CD4-positive, CD25-positive, alpha-beta regulatory T cell (primary cell): Measurements from ENCODE around the gene PPP3R2. TPM values are rescaled to one million over a fixed set of nuclear protein-coding genes. Genes with fewer than 3 reads are reported as not detected.
A peak's percentile ranks its signal among the peaks of the same experiment; 100 is the strongest.

ENCODE experiments used
- ATAC-seq, 2 donors: fragments of 150-1000 bp; cut with Tn5 transposase; one replicate each; pipeline ENCODE4 v1.10.0; 2021; ENCODE audit warnings: low read depth in 2 of 2, moderate number of reproducible peaks in 2 of 2, moderate library complexity in 1 of 2
- DNase-seq, 3 donors: peaks; one replicate each; pipeline versions ENCODE4 v3.0.0 to v3.0.0-alpha.2; 2012 to 2022; ENCODE audit warnings: mixed read lengths in 1 of 3
- H3K27ac ChIP-seq: one replicate; pipeline ENCODE4 v1.7.0; 2013; ENCODE audit warnings: mild to moderate bottlenecking, low read length; ENCODE audit not compliant: insufficient read depth, poor library complexity, severe bottlenecking
- H3K27me3 ChIP-seq: one replicate; pipeline ENCODE4 v1.7.0; 2013; ENCODE audit warnings: low read length; ENCODE audit not compliant: control insufficient read depth, insufficient read depth
- H3K36me3 ChIP-seq: one replicate; pipeline ENCODE4 v1.7.0; 2013; ENCODE audit warnings: mild to moderate bottlenecking, low read length, moderate library complexity; ENCODE audit not compliant: control insufficient read depth, insufficient read depth
- H3K4me1 ChIP-seq: 2 replicates; pipeline ENCODE4 v1.7.0; 2013; ENCODE audit warnings: mild to moderate bottlenecking, low read length; ENCODE audit not compliant: insufficient read depth, control insufficient read depth, poor library complexity, severe bottlenecking
- H3K4me3 ChIP-seq: one replicate; pipeline ENCODE4 v1.7.0; 2013; ENCODE audit warnings: low read depth, mild to moderate bottlenecking, low read length, moderate library complexity
- H3K9me3 ChIP-seq, 2 experiments: 1 replicate in 1 of 2; 2 replicates in 1 of 2; pipeline ENCODE4 v1.7.0; 2013; ENCODE audit warnings: low read length in 2 of 2, mild to moderate bottlenecking in 1 of 2, moderate library complexity in 1 of 2; ENCODE audit not compliant: control insufficient read depth in 2 of 2
- H3K27ac Mint-ChIP-seq, 3 donors: one replicate each; pipeline ENCODE4 v1.8.0; 2020 to 2022; ENCODE audit warnings: mild to moderate bottlenecking in 3 of 3, mixed read lengths in 3 of 3, moderate library complexity in 2 of 3
- H3K27me3 Mint-ChIP-seq: one replicate; pipeline ENCODE4 v1.8.0; 2022; ENCODE audit warnings: mild to moderate bottlenecking, mixed read lengths
- H3K36me3 Mint-ChIP-seq: one replicate; pipeline ENCODE4 v1.8.0; 2020; ENCODE audit warnings: mixed read lengths
- H3K4me1 Mint-ChIP-seq, 4 donors: one replicate each; pipeline ENCODE4 v1.8.0; 2020 to 2022; ENCODE audit warnings: mixed read lengths in 4 of 4, mild to moderate bottlenecking in 1 of 4
- H3K4me3 Mint-ChIP-seq, 4 donors: one replicate each; pipeline ENCODE4 v1.8.0; 2020 to 2022; ENCODE audit warnings: mild to moderate bottlenecking in 4 of 4, mixed read lengths in 4 of 4, moderate library complexity in 3 of 4
- H3K9me3 Mint-ChIP-seq, 7 donors: one replicate each; pipeline ENCODE4 v1.8.0; 2020 to 2022; ENCODE audit warnings: mixed read lengths in 7 of 7, mild to moderate bottlenecking in 3 of 7, moderate library complexity in 2 of 7
- polyA plus RNA-seq, 4 donors: library from polyadenylated mRNA; unstranded; fragments of 300-500 nt; fragmentation: Illumina TruSeq; gene quantifications; one replicate each; pipeline ENCODE4 v1.2.3, GENCODE V29; 2021
- total RNA-seq: library from RNA; stranded (reverse); gene quantifications from one replicate; pipeline ENCODE4 v1.2.3, GENCODE V29; 2022

The PPP3R2 gene
- total and polyA plus RNA-seq, 5 donors from 2014 or later: 0.17 to 0.22 TPM; not detected in 3

- Mint-ChIP-seq H3K4me3 (no peak overlapping the region), H3K9me3 (no peaks in the 10 kb centered on the region), H3K27me3 (no peaks in the 10 kb centered on the region), H3K36me3 (no peaks in the 10 kb centered on the region), H3K4me1 (no peaks in the 10 kb centered on the region), H3K27ac (no peak overlapping the region)
- Histone ChIP-seq H3K27ac (no peak overlapping the region), H3K4me1 (no peaks in the 10 kb centered on the region), H3K9me3 (no peaks in the 10 kb centered on the region), H3K4me3 (no peak overlapping the region), H3K27me3 (no peaks in the 10 kb centered on the region), H3K36me3 (no peaks in the 10 kb centered on the region)
- ATAC-seq: no peak
- no peak for DNase-seq
Measured at GRCh38 chr9:101631892-101632291, 37.1 kb upstream of the PPP3R2 start.

DNA sequence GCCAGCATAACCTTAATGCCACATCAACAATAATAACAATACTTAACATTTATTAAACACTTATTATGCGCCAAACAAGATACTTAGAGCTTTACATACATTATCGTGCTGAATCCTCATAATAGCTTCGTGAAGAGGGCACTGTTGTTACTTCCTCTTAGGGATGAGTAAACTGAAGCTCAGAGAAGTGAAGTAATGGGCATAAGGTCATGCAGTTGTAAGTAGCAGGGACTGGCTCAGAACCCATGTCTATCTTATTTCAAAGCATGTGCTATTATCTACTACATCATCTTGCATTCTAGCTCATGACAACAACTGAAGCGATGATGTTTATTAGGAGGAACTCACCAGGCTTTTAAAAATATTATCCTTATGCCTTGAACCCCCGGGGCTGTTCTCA, 34.9 kb upstream of the PPP3R2 start:
- ATAC-seq: no peak
- DNase-seq: no peak
- H3K27ac ChIP-seq: no peak overlapping the region
- Mint-ChIP-seq H3K36me3 (no peaks in the 10 kb centered on the region), H3K4me3 (no peak overlapping the region), H3K9me3 (no peaks in the 10 kb centered on the region), H3K4me1 (peaks cover 0 to 5% (median 0%) of the 10 kb centered on the region in 4 donors), H3K27ac (no peak overlapping the region), H3K27me3 (no peaks in the 10 kb centered on the region)
- no peaks in the 10 kb centered on the region for H3K36me3 ChIP-seq
- no peaks in the 10 kb centered on the region for H3K27me3 ChIP-seq
- no peaks in the 10 kb centered on the region for H3K9me3 ChIP-seq
- H3K4me1 ChIP-seq: no peaks in the 10 kb centered on the region
- H3K4me3 ChIP-seq: no peak overlapping the region

DNA sequence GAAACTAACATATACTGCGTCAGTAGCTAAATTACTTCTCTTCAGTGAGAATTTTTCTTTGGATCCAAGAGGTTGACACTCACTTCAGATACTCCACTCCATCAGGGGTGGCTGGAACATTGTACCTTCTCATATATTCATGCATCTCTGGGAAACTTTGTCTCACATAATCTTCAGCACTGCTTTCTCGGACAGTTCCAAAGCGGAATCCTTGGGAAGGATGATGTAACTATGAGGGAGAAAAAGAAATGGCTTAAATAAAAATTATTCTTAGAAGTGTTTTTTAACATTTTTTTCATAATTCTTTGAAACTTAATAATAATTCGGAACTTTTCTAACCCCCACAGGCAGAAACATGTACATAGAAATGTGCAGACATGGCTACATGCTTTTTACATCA, 33.4 kb upstream of the PPP3R2 start:
- no peaks in the 10 kb centered on the region for H3K9me3 Mint-ChIP-seq
- H3K4me1 Mint-ChIP-seq: peaks cover 0 to 5% (median 0%) of the 10 kb centered on the region in 4 donors
- no peaks in the 10 kb centered on the region for H3K27me3 Mint-ChIP-seq
- Histone ChIP-seq H3K27me3 (no peaks in the 10 kb centered on the region), H3K36me3 (no peaks in the 10 kb centered on the region), H3K4me1 (no peaks in the 10 kb centered on the region), H3K9me3 (no peaks in the 10 kb centered on the region), H3K27ac (no peak overlapping the region), H3K4me3 (no peak overlapping the region)
- DNase-seq (no peak), ATAC-seq (no peak)
- H3K4me3 Mint-ChIP-seq: no peak overlapping the region
- H3K27ac Mint-ChIP-seq: no peak overlapping the region
- H3K36me3 Mint-ChIP-seq: no peaks in the 10 kb centered on the region

GRCh38 chr9:101626295-101626694, 31.5 kb upstream of the PPP3R2 start:
- Histone ChIP-seq H3K4me1 (no peaks in the 10 kb centered on the region), H3K27ac (no peak overlapping the region), H3K9me3 (no peaks in the 10 kb centered on the region), H3K4me3 (no peak overlapping the region), H3K27me3 (no peaks in the 10 kb centered on the region), H3K36me3 (no peaks in the 10 kb centered on the region)
- peak in 1 of 3 donors; percentile 28 for DNase-seq
- no peak for ATAC-seq
- Mint-ChIP-seq H3K9me3 (no peaks in the 10 kb centered on the region), H3K36me3 (no peaks in the 10 kb centered on the region), H3K27me3 (no peaks in the 10 kb centered on the region), H3K4me3 (no peak overlapping the region), H3K4me1 (peaks cover 0 to 5% (median 0%) of the 10 kb centered on the region in 4 donors), H3K27ac (peak overlapping the region in 1 of 3 donors; percentile 22)

GRCh38 chr9:101625876-101626275, 31.1 kb upstream of the PPP3R2 start:
- Histone ChIP-seq H3K4me1 (no peaks in the 10 kb centered on the region), H3K9me3 (no peaks in the 10 kb centered on the region), H3K27ac (no peak overlapping the region), H3K4me3 (no peak overlapping the region), H3K36me3 (no peaks in the 10 kb centered on the region), H3K27me3 (no peaks in the 10 kb centered on the region)
- Mint-ChIP-seq H3K4me3 (no peak overlapping the region), H3K36me3 (no peaks in the 10 kb centered on the region), H3K27me3 (no peaks in the 10 kb centered on the region), H3K4me1 (peaks cover 0 to 5% (median 0%) of the 10 kb centered on the region in 4 donors), H3K27ac (no peak overlapping the region), H3K9me3 (no peaks in the 10 kb centered on the region)
- ATAC-seq: no peak
- DNase-seq: no peak

DNA sequence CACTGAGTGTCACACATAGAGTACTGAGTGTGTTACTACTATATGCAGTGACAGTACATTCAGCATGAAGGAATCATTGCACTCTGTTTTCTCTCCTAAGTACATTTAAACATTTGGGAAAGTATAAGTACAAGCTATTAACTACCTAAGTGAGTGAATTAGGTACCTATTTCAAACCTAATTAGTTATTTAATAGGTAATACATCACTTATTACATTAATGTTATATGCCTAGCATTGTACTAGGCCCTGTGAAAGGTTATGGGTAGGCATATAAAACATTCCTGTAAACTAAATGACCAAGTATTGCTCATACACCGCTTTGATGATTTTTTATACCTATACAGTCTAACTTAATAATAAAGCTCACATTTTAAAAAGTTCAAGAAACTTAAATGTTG, 25.7 kb upstream of the PPP3R2 start:
- H3K27me3 ChIP-seq: no peaks in the 10 kb centered on the region
- H3K4me1 ChIP-seq: no peaks in the 10 kb centered on the region
- H3K27ac Mint-ChIP-seq: no peak overlapping the region
- no peaks in the 10 kb centered on the region for H3K4me1 Mint-ChIP-seq
- H3K36me3 Mint-ChIP-seq: no peaks in the 10 kb centered on the region
- no peak overlapping the region for H3K27ac ChIP-seq
- no peak for ATAC-seq
- H3K4me3 ChIP-seq: no peak overlapping the region
- H3K4me3 Mint-ChIP-seq: no peak overlapping the region
- H3K9me3 Mint-ChIP-seq: peaks cover 0 to 3% (median 0%) of the 10 kb centered on the region in 7 donors
- H3K36me3 ChIP-seq: no peaks in the 10 kb centered on the region
- H3K27me3 Mint-ChIP-seq: no peaks in the 10 kb centered on the region
- no peaks in the 10 kb centered on the region for H3K9me3 ChIP-seq
- no peak for DNase-seq

- Histone ChIP-seq H3K4me3 (no peak overlapping the region), H3K9me3 (no peaks in the 10 kb centered on the region), H3K4me1 (no peaks in the 10 kb centered on the region), H3K27me3 (no peaks in the 10 kb centered on the region), H3K27ac (no peak overlapping the region), H3K36me3 (no peaks in the 10 kb centered on the region)
- peaks cover 0 to 3% (median 0%) of the 10 kb centered on the region in 7 donors for H3K9me3 Mint-ChIP-seq
- no peaks in the 10 kb centered on the region for H3K27me3 Mint-ChIP-seq
- H3K4me3 Mint-ChIP-seq: no peak overlapping the region
- DNase-seq (no peak), ATAC-seq (no peak)
- no peaks in the 10 kb centered on the region for H3K4me1 Mint-ChIP-seq
- no peaks in the 10 kb centered on the region for H3K36me3 Mint-ChIP-seq
- H3K27ac Mint-ChIP-seq: no peak overlapping the region
Measured at GRCh38 chr9:101618698-101619097, 23.9 kb upstream of the PPP3R2 start.

GRCh38 chr9:101605547-101605946, 10.8 kb upstream of the PPP3R2 start:
- H3K27ac Mint-ChIP-seq: no peak overlapping the region
- DNase-seq (no peak), ATAC-seq (no peak)
- Histone ChIP-seq H3K4me1 (peaks cover 3% of the 10 kb centered on the region), H3K9me3 (no peaks in the 10 kb centered on the region), H3K27ac (no peak overlapping the region), H3K36me3 (no peaks in the 10 kb centered on the region), H3K4me3 (no peak overlapping the region), H3K27me3 (no peaks in the 10 kb centered on the region)
- H3K27me3 Mint-ChIP-seq: peaks cover 10% of the 10 kb centered on the region
- H3K4me3 Mint-ChIP-seq: no peak overlapping the region
- no peaks in the 10 kb centered on the region for H3K36me3 Mint-ChIP-seq
- H3K9me3 Mint-ChIP-seq: no peaks in the 10 kb centered on the region
- peaks cover 0 to 7% (median 2%) of the 10 kb centered on the region in 4 donors for H3K4me1 Mint-ChIP-seq
